MCF 10A (cell line): Measurements from ENCODE around the gene UBAP1. TPM values are rescaled to one million over a fixed set of nuclear protein-coding genes. Genes with fewer than 3 reads are reported as not detected.
"Not testable (repeated sequence)": the region's sequence is repeated elsewhere in the genome, so short reads cannot be mapped to it uniquely, and the experiment has no call there.

Source experiments
- BruUV-seq: library from RNA; stranded (reverse); fragments of 400-500 nt; replicated peaks from 2 replicates; lab custom pipeline; 2021; lab: Mats Ljungman, UMichigan
- CTCF ChIA-PET: fragments of 300-600 bp; sonication (Branson Sonifier 250); formaldehyde crosslinking; extraction: SDS; loops from one replicate; lab custom pipeline; 2021; ENCODE audit warnings: antibody characterized with exemption, inconsistent platforms; lab: Yijun Ruan, JAX
- POLR2A ChIA-PET: fragments of 300-600, 350-650 bp; sonication (Branson Sonifier 250); formaldehyde crosslinking; extraction: SDS; loops from one replicate; lab custom pipeline; 2020; ENCODE audit warnings: antibody characterized with exemption, inconsistent platforms; lab: Yijun Ruan, JAX
- DNase-seq: peaks from one replicate; pipeline ENCODE4 v3.0.0-alpha.2; 2018; ENCODE audit not compliant: unreplicated experiment
- H3K27ac Mint-ChIP-seq: one replicate; pipeline ENCODE4 v1.8.0; 2022; ENCODE audit warnings: mild to moderate bottlenecking, low read depth, mixed read lengths; ENCODE audit not compliant: unreplicated experiment
- H3K27me3 Mint-ChIP-seq: one replicate; pipeline ENCODE4 v1.8.0; 2022; ENCODE audit warnings: mixed read lengths; ENCODE audit not compliant: insufficient read depth, unreplicated experiment
- H3K36me3 Mint-ChIP-seq: one replicate; pipeline ENCODE4 v1.8.0; 2022; ENCODE audit warnings: mild to moderate bottlenecking, moderate library complexity, mixed read lengths; ENCODE audit not compliant: insufficient read depth, unreplicated experiment
- H3K4me1 Mint-ChIP-seq: one replicate; pipeline ENCODE4 v1.8.0; 2022; ENCODE audit warnings: mixed read lengths; ENCODE audit not compliant: insufficient read depth, unreplicated experiment
- H3K4me3 Mint-ChIP-seq: one replicate; pipeline ENCODE4 v1.8.0; 2022; ENCODE audit warnings: mild to moderate bottlenecking, moderate library complexity, mixed read lengths; ENCODE audit not compliant: unreplicated experiment
- H3K9me3 Mint-ChIP-seq: one replicate; pipeline ENCODE4 v1.8.0; 2022; ENCODE audit warnings: mixed read lengths; ENCODE audit not compliant: unreplicated experiment
- CTCF ChIP-seq: fragments of 200-600 bp; IDR thresholded peaks from one replicate; pipeline ENCODE4 v1.8.0; 2022; ENCODE audit warnings: antibody characterized with exemption, mild to moderate bottlenecking; ENCODE audit not compliant: unreplicated experiment
- intact Hi-C: fragments of 100-400 bp; cut with micrococcal nuclease; formaldehyde crosslinking; loops from 2 replicates; pipeline ENCODE4 v1.14.1; 2022
- total RNA-seq: library from RNA; stranded (reverse); gene quantifications from 2 replicates; pipeline ENCODE4 v1.2.3, GENCODE V29; 2022

Gene UBAP1
- total RNA-seq, 1 experiment from 2014 or later, result 64.4 TPM

GRCh38 chr9:34219421-34219820 lies 40.6 kb downstream of the UBAP1 start:
- CTCF ChIA-PET, result no interaction called here
- Mint-ChIP-seq H3K27me3 (no peaks in the 10 kb centered on the region), H3K36me3 (peaks cover 35% of the 10 kb centered on the region), H3K27ac (no peak overlapping the region), H3K4me1 (peaks cover 7% of the 10 kb centered on the region), H3K4me3 (no peak overlapping the region), H3K9me3 (no peaks in the 10 kb centered on the region)
- intact Hi-C loops, result no loop called here
- no TSS peak for BruUV-seq
- no peak for DNase-seq
- POLR2A ChIA-PET, result no interaction called here
- TF ChIP-seq CTCF, result no peak

GRCh38 chr9:34220218-34220617 lies 41.4 kb downstream of the UBAP1 start:
- ChIA-PET POLR2A (no interaction called here), CTCF (no interaction called here)
- DNase-seq, result no peak
- H3K36me3 Mint-ChIP-seq, result peaks cover 37% of the 10 kb centered on the region
- H3K9me3 Mint-ChIP-seq, result no peaks in the 10 kb centered on the region
- H3K4me3 Mint-ChIP-seq, result no peak overlapping the region
- BruUV-seq, result no TSS peak
- intact Hi-C loops, result no loop called here
- H3K27me3 Mint-ChIP-seq, result no peaks in the 10 kb centered on the region
- no peak for TF ChIP-seq CTCF
- H3K4me1 Mint-ChIP-seq, result peaks cover 7% of the 10 kb centered on the region
- H3K27ac Mint-ChIP-seq, result no peak overlapping the region

- intact Hi-C loops, result no loop called here
- no peak overlapping the region for H3K4me3 Mint-ChIP-seq
- peak overlapping the region; percentile 73 for H3K27ac Mint-ChIP-seq
- H3K4me1 Mint-ChIP-seq, result peaks cover 13% of the 10 kb centered on the region
- no peaks in the 10 kb centered on the region for H3K27me3 Mint-ChIP-seq
- H3K36me3 Mint-ChIP-seq, result peaks cover 46% of the 10 kb centered on the region
- no peak for DNase-seq
- CTCF ChIA-PET, result interaction anchor here (0.8 kb wide), 1 partner anchor 85 kb away, joined by 4 read pairs; no protein-coding TSS in a partner anchor
- POLR2A ChIA-PET, result interaction anchor here (0.7 kb wide), 1 partner anchor 31 kb away, joined by 3 read pairs; no protein-coding TSS in a partner anchor
- TF ChIP-seq CTCF, result no peak
- no TSS peak for BruUV-seq
- H3K9me3 Mint-ChIP-seq, result no peaks in the 10 kb centered on the region
Measured at GRCh38 chr9:34224349-34224748, 45.5 kb downstream of the UBAP1 start.

GRCh38 chr9:34226144-34226760 lies 47.4 kb downstream of the UBAP1 start:
- H3K27ac Mint-ChIP-seq, BruUV-seq, DNase-seq, H3K27me3 Mint-ChIP-seq, H3K4me3 Mint-ChIP-seq, H3K9me3 Mint-ChIP-seq, intact Hi-C loops: not testable (repeated sequence)
- ChIA-PET POLR2A (interaction anchor here (1.1 to 1.8 kb wide), 4 partner anchors 16 to 48 kb away, joined by 4 to 5 read pairs (median 4); partner anchors contain the start of gene UBAP1), CTCF (interaction anchor here (0.7 kb wide), 1 partner anchor 159 kb away, joined by 3 read pairs; no protein-coding TSS in a partner anchor)
- H3K36me3 Mint-ChIP-seq, result peaks cover 47% of the 10 kb centered on the region
- H3K4me1 Mint-ChIP-seq, result peaks cover 13% of the 10 kb centered on the region
